ENCODE data around the gene MAD2L2.
A peak's percentile ranks its signal among the peaks of the same experiment; 100 is the strongest.

The MAD2L2 gene

DNA sequence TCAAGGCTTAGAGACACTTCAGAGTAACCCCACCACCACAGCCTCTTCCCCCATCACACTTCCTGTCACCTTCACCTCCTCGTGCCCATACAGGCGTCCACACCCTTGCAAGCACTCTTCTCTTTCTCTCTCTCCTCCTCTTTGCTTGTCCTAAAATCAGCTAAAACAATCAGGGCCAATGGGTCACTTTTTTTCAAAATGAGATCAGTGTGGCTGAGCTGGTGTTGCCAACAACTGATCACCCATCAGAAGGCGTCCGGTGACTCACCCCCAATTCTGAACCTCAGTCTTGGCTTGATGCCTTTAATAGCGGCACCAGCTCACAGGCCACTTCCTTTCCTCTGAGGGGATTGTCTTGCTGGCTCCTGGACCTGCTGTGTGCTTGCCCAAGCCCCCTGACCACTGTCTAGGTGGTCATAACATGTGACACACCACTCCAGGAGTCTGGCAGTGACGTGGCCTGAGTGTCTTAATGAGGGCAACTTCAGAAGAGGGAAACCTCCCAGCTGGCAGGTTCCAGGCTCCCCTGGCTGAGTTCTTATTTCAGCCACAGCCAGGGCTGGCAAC, 12.2 kb upstream of the MAD2L2 start:
- TF ChIP-seq FOXP2 (optimal IDR thresholded peaks at IDR 0.05; ENCODE audit: control extremely low read depth, extremely low read length, insufficient read depth), result no peak
- TF ChIP-seq POLR2AphosphoS5 (IDR thresholded peaks at IDR 0.05; ENCODE audit: borderline replicate concordance, low read depth, low read length), result no peak
- TF ChIP-seq EZH2 (IDR thresholded peaks at IDR 0.05), result no peak
- Histone ChIP-seq H3K9me3 (ENCODE audit: low read depth, low read length) (no peaks in the 10 kb centered on the region), H3K27ac (no peak overlapping the region), H3K36me3 (ENCODE audit: insufficient read depth, low read length) (no peaks in the 10 kb centered on the region), H3K9ac (ENCODE audit: insufficient read length) (no peak overlapping the region), H3K4me3 (no peak overlapping the region)
- DNase-seq (ENCODE audit: low read depth, low spot score), result no peak

DNA sequence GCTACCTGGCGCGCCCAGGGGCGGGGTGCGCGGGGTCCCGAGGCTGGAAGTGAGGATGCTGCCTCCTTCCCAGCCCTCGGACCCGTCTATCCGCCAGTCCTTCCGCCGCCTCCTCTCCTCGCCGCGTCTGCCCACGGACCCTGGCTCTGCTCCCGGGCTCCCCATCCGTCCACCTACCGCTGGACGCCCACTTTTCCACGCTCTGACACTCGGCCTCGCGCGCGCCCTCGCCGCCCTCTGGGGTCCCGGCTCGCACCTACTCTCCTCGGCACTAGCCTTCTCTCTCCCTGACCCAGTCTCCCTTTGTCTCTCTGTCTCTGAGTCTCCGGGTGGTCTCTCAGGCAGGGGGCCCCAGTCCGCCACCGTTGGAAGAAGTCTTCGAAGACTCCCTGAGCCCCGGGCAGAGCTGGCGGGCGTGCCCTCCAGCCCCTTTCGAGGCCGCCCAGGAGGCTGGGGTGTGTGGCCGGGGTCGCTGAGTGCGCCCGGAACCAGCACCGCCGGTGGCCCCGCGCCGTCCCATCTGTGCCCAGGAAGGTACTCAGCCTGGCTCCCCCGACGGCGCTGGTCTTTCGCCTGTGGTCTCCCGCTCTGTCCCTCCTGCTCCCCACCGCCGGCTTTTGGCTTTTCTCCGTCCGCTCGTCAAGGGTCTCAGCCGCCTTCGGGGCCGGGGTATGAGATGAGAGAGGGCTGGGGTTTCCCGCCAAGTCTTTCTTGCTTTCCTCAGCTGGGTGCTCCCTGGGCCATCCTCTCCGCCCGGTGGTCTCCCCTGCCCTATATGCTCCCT, 11.2 kb upstream of the MAD2L2 start:
- no peak for DNase-seq (ENCODE audit: low read depth, low spot score)
- H3K27ac ChIP-seq, result no peak overlapping the region
- H3K9me3 ChIP-seq (ENCODE audit: low read depth, low read length), result no peaks in the 10 kb centered on the region
- H3K9ac ChIP-seq (ENCODE audit: insufficient read length), result no peak overlapping the region
- peak overlapping the region; percentile 72 for H3K4me3 ChIP-seq
- no peak for TF ChIP-seq POLR2AphosphoS5 (IDR thresholded peaks at IDR 0.05; ENCODE audit: borderline replicate concordance, low read depth, low read length)
- TF ChIP-seq EZH2 (IDR thresholded peaks at IDR 0.05), result no peak
- TF ChIP-seq FOXP2 (optimal IDR thresholded peaks at IDR 0.05; ENCODE audit: control extremely low read depth, extremely low read length, insufficient read depth), result no peak
- no peaks in the 10 kb centered on the region for H3K36me3 ChIP-seq (ENCODE audit: insufficient read depth, low read length)

DNA sequence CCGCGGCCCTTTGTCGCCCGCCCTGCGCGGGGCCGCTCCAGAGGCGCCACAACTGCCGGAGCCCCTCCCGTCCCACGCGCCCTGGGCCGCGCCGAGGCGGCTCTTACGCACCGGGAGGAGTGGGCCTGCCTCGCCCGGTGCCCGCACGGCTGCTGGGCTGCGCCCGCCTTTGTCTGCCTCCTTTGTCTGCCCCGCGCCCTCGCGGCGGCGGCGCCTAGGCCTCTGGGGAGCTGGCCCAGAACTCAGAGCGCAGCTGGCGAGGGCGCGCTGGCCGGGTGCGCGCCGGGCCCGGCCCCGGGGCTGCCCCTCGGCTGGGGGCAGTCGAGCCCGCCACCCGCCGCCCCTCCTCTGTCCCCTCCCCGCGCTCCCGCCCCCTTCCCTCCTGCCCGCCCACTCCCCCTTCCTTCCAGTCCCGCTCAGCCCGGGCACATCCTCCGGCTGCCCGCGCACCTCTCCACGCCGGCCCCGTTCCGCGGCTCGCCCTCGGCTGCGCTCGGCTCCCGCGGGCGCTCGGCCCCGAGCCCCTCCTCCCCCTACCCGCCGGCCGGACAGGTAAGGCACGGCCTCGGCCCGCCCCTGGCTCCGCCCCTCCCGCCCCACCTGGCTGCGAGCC, 10.5 kb upstream of the MAD2L2 start, which contains the start of gene DRAXIN:
TSS of gene DRAXIN (plus strand) at position 409 of the 613 bp plus-strand sequence. CDS start 14,549 bp downstream, outside the sequence.
- no peaks in the 10 kb centered on the region for H3K9me3 ChIP-seq (ENCODE audit: low read depth, low read length)
- H3K4me3 ChIP-seq, result peak within 1 kb of the TSS; percentile 72
- TF ChIP-seq POLR2AphosphoS5 (IDR thresholded peaks at IDR 0.05; ENCODE audit: borderline replicate concordance, low read depth, low read length), result no peak
- no peak for TF ChIP-seq EZH2 (IDR thresholded peaks at IDR 0.05)
- TF ChIP-seq FOXP2 (optimal IDR thresholded peaks at IDR 0.05; ENCODE audit: control extremely low read depth, extremely low read length, insufficient read depth), result no peak
- peak within 1 kb of the TSS; percentile 51 for H3K9ac ChIP-seq (ENCODE audit: insufficient read length)
- no peaks in the 10 kb centered on the region for H3K36me3 ChIP-seq (ENCODE audit: insufficient read depth, low read length)
- no peak within 1 kb of the TSS for H3K27ac ChIP-seq
- DNase-seq (ENCODE audit: low read depth, low spot score), result no peak

DNA sequence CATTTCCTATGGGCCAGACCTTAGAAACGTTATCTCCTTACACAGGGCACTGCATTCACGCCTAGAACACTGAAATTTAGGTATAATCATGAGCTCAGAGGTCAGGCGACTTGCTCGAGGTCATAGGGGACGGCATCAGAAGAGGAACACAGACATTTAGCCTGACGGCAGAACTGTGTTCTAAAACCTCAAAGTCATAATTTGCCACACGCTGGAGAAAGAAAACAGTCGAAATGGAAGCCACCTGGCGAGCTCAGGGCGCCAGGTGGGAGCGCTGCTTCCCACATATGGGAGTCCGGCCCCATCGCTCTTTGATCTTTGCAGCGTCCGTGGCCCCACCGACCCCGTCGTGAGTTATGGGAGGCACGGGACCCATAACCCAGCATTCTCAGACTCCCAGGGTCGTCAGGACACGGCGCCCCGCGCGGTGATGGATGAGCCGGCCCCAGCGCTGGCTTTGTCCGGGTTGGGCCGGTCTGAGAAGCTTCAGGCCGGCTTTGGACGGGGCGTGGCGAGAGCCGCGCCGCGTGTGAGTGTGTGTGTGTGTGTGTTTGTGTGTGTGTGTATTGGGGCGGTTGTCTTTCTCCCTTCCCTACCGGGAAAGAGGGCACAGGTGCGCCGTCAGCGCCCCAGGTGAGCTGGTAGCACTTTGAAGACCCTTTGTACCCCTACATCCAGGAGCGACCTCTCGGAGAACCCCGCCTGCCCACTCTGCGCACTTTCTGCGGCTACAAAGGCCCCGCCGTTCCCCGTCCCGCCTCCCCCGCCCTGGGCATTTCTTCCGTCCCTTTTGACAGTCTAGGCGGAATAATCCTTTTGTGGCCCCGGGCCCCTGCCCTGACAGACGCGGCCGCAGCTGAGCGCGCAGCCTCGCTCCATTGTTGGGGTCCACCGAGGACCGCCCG, 9.7 kb upstream of the MAD2L2 start:
- Histone ChIP-seq H3K4me3 (peak overlapping the region; percentile 72), H3K36me3 (ENCODE audit: insufficient read depth, low read length) (no peaks in the 10 kb centered on the region), H3K9me3 (ENCODE audit: low read depth, low read length) (no peaks in the 10 kb centered on the region), H3K9ac (ENCODE audit: insufficient read length) (peak overlapping the region; percentile 51), H3K27ac (no peak overlapping the region)
- no peak for DNase-seq (ENCODE audit: low read depth, low spot score)
- no peak for TF ChIP-seq POLR2AphosphoS5 (IDR thresholded peaks at IDR 0.05; ENCODE audit: borderline replicate concordance, low read depth, low read length)
- TF ChIP-seq FOXP2 (optimal IDR thresholded peaks at IDR 0.05; ENCODE audit: control extremely low read depth, extremely low read length, insufficient read depth), result no peak
- TF ChIP-seq EZH2 (IDR thresholded peaks at IDR 0.05), result no peak

DNA sequence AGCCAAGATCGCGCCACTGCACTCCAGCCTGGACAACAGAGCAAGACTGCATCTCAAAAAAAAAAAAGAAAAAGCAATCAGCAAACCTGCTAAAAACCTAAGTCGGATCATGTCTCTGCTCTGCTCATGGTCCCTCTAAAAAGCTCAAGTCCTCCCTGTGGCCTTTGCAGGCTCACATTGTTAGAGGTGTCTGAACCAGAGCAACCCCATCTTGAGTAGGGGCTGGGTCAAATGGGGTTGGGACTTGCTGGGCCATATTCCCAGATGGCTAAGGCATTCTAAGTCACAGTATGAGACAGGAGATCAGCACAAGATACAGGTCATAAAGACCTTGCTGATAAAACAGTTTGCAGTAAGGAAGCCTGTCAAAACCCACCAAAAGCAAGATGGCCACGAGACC, 7.6 kb upstream of the MAD2L2 start:
- H3K9me3 ChIP-seq (ENCODE audit: low read depth, low read length), result no peaks in the 10 kb centered on the region
- DNase-seq (ENCODE audit: low read depth, low spot score), result no peak
- no peak overlapping the region for H3K27ac ChIP-seq
- H3K36me3 ChIP-seq (ENCODE audit: insufficient read depth, low read length), result no peaks in the 10 kb centered on the region
- H3K9ac ChIP-seq (ENCODE audit: insufficient read length), result no peak overlapping the region
- no peak for TF ChIP-seq EZH2 (IDR thresholded peaks at IDR 0.05)
- H3K4me3 ChIP-seq, result no peak overlapping the region

DNA sequence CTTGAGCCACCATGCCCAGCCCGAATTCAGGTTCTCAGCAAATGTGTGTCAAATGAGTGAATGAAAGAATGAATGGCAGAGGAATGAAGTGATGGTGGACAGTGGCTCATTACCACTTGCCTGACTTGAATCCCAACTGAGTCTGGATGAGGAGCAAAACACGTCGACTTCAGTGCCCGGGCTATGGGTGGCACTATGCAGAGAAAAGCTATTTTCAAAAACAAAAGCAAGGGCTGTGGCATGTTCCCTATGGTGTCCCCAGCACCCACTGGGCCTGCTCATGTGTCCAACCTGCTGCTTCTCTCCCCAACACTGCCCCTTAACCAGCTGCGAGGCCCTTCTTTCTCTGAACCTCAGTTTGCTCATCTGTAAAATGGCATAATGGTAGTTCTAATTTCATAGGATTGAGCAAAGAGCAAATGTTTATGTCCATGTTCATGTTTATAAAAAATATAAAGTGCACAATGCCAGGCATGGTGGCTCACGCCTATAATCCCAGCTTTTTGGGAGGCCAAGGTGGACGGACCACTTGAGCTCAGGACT, 4.3 kb upstream of the MAD2L2 start:
- TF ChIP-seq EZH2 (IDR thresholded peaks at IDR 0.05) (no peak), POLR2AphosphoS5 (IDR thresholded peaks at IDR 0.05; ENCODE audit: borderline replicate concordance, low read depth, low read length) (no peak), FOXP2 (optimal IDR thresholded peaks at IDR 0.05; ENCODE audit: control extremely low read depth, extremely low read length, insufficient read depth) (no peak)
- Histone ChIP-seq H3K27ac (no peak overlapping the region), H3K9ac (ENCODE audit: insufficient read length) (no peak overlapping the region), H3K36me3 (ENCODE audit: insufficient read depth, low read length) (no peaks in the 10 kb centered on the region), H3K4me3 (no peak overlapping the region), H3K9me3 (ENCODE audit: low read depth, low read length) (no peaks in the 10 kb centered on the region)
- DNase-seq (ENCODE audit: low read depth, low spot score), result no peak

DNA sequence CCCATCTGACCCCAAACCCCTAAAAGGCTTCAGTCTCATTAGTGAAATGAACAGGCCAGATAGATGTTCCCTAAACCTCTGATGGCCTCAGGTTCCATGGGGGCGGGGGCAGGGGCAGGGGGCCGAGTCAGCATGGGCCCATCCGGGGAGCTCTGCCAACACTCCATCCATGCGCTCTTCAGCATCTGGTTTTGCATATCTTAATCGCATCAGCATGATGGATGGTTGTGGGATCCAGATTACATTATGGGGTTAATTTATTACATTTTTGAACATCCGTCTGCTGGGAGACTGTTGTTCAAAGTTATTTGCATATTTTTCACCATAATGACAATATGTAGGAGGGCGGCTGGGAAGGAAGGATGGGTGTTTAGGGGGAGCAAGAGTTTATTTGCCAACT, 3.1 kb upstream of the MAD2L2 start:
- peak; percentile 40 for DNase-seq (ENCODE audit: low read depth, low spot score)
- H3K9ac ChIP-seq (ENCODE audit: insufficient read length), result no peak overlapping the region
- TF ChIP-seq FOXP2 (optimal IDR thresholded peaks at IDR 0.05; ENCODE audit: control extremely low read depth, extremely low read length, insufficient read depth) (no peak), EZH2 (IDR thresholded peaks at IDR 0.05) (no peak), POLR2AphosphoS5 (IDR thresholded peaks at IDR 0.05; ENCODE audit: borderline replicate concordance, low read depth, low read length) (peak; percentile 22; the same call in 1 of the 2 replicates)
- no peaks in the 10 kb centered on the region for H3K36me3 ChIP-seq (ENCODE audit: insufficient read depth, low read length)
- H3K4me3 ChIP-seq, result no peak overlapping the region
- no peak overlapping the region for H3K27ac ChIP-seq
- H3K9me3 ChIP-seq (ENCODE audit: low read depth, low read length), result no peaks in the 10 kb centered on the region

Data from SK-N-MC (cell line).